Stomach smooth muscle (tissue), 2 donors: Measurements from ENCODE around the gene PVALEF.

Experiments
- H3K27ac ChIP-seq: one replicate; pipeline ENCODE4 v1.7.0; 2013; ENCODE audit warnings: mild to moderate bottlenecking, low read length, inconsistent platforms
- H3K27me3 ChIP-seq, 2 donors: one replicate each; pipeline ENCODE4 v1.7.0; 2013; ENCODE audit warnings: low read length in 2 of 2; ENCODE audit not compliant: insufficient read depth in 2 of 2, control insufficient read depth in 1 of 2
- H3K36me3 ChIP-seq, 2 donors: one replicate each; pipeline ENCODE4 v1.7.0; 2013; ENCODE audit warnings: low read length in 2 of 2; ENCODE audit not compliant: control insufficient read depth in 2 of 2, insufficient read depth in 2 of 2
- H3K4me1 ChIP-seq: one replicate; pipeline ENCODE4 v1.7.0; 2013; ENCODE audit warnings: low read length; ENCODE audit not compliant: control insufficient read depth, insufficient read depth
- H3K4me3 ChIP-seq, 2 donors: one replicate each; pipeline ENCODE4 v1.7.0; 2013; ENCODE audit warnings: low read length in 2 of 2
- H3K9ac ChIP-seq, 2 donors: one replicate each; pipeline ENCODE4 v1.7.0; 2013; ENCODE audit warnings: low read length in 2 of 2, mild to moderate bottlenecking in 1 of 2
- H3K9me3 ChIP-seq, 2 donors: one replicate each; pipeline ENCODE4 v1.7.0; 2013; ENCODE audit warnings: low read length in 2 of 2; ENCODE audit not compliant: control insufficient read depth in 2 of 2
- donor health status: healthy.
- donor health status: Pancreatic carcinoma.

The PVALEF gene

DNA sequence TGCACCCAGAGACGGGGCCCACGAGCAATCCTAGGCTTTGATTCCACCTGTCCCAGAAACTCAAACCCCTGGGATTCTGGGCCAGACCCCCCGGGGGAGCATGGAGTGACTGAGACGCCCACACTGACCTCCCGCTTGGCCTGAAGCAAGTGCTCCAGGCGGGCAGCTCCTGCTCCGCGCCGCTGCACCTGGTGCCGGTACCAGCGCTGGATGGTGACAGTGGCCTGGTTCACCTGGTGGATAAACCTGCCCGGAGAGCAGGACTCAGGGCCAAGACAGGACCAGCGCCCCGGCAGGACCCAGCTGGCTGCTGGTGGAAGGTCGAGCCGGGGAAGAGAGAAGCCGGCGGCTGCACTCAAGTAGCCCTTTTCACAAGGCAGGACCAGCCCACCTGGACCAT, 34.9 kb downstream of the PVALEF start:
- Histone ChIP-seq H3K4me1 (peaks cover 15% of the 10 kb centered on the region), H3K36me3 (no peaks in the 10 kb centered on the region), H3K27me3 (no peaks in the 10 kb centered on the region), H3K4me3 (no peak overlapping the region), H3K27ac (no peak overlapping the region), H3K9me3 (no peaks in the 10 kb centered on the region), H3K9ac (no peak overlapping the region)

GRCh38 chr17:81200695-81201580, 35.6 kb downstream of the PVALEF start:
- no peaks in the 10 kb centered on the region for H3K36me3 ChIP-seq
- no peak overlapping the region for H3K27ac ChIP-seq
- no peaks in the 10 kb centered on the region for H3K9me3 ChIP-seq
- H3K4me1 ChIP-seq = peaks cover 8% of the 10 kb centered on the region
- H3K4me3 ChIP-seq = no peak overlapping the region
- H3K27me3 ChIP-seq = no peaks in the 10 kb centered on the region
- no peak overlapping the region for H3K9ac ChIP-seq

DNA sequence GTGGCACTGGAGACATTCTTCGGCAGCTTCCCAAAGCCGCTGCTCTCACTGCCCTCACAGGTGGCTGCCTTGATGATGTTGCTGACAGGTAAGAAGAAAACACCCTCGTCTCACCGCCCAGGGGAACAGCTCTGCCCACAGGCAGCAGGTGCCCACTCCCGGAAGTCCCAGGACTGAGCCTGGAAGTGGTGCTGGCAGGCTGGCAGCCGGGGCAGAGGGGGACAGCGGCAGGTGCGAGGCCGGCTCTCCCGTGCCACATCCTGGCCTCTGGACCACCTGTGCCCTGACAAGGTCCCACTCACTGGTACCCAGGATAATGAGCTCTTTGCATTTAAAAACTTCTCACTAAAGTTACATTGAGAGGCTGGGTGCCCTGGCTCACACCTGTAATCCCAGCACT, 37.0 kb downstream of the PVALEF start:
- Histone ChIP-seq H3K4me3 (no peak overlapping the region), H3K27ac (no peak overlapping the region), H3K27me3 (no peaks in the 10 kb centered on the region), H3K36me3 (no peaks in the 10 kb centered on the region), H3K9ac (no peak overlapping the region), H3K4me1 (peaks cover 6% of the 10 kb centered on the region), H3K9me3 (no peaks in the 10 kb centered on the region)

- H3K36me3 ChIP-seq = no peaks in the 10 kb centered on the region
- no peaks in the 10 kb centered on the region for H3K27me3 ChIP-seq
- no peak overlapping the region for H3K9ac ChIP-seq
- no peak overlapping the region for H3K27ac ChIP-seq
- no peaks in the 10 kb centered on the region for H3K9me3 ChIP-seq
- no peak overlapping the region for H3K4me3 ChIP-seq
- H3K4me1 ChIP-seq = peaks cover 6% of the 10 kb centered on the region
Observed at GRCh38 chr17:81203136-81203535, 37.8 kb downstream of the PVALEF start.

- no peak overlapping the region for H3K27ac ChIP-seq
- H3K27me3 ChIP-seq = no peaks in the 10 kb centered on the region
- peaks cover under 1% of the 10 kb centered on the region for H3K4me1 ChIP-seq
- H3K36me3 ChIP-seq = no peaks in the 10 kb centered on the region
- no peak overlapping the region for H3K9ac ChIP-seq
- H3K9me3 ChIP-seq = no peaks in the 10 kb centered on the region
- H3K4me3 ChIP-seq = no peak overlapping the region
Observed at GRCh38 chr17:81204578-81204977, 39.3 kb downstream of the PVALEF start.

- H3K27ac ChIP-seq = no peak overlapping the region
- no peaks in the 10 kb centered on the region for H3K4me1 ChIP-seq
- no peak overlapping the region for H3K9ac ChIP-seq
- no peaks in the 10 kb centered on the region for H3K36me3 ChIP-seq
- no peaks in the 10 kb centered on the region for H3K9me3 ChIP-seq
- no peak overlapping the region for H3K4me3 ChIP-seq
- no peaks in the 10 kb centered on the region for H3K27me3 ChIP-seq
Observed at GRCh38 chr17:81206166-81206565, 40.9 kb downstream of the PVALEF start.

GRCh38 chr17:81206657-81207056, 41.4 kb downstream of the PVALEF start:
- no peak overlapping the region for H3K9ac ChIP-seq
- no peak overlapping the region for H3K4me3 ChIP-seq
- no peaks in the 10 kb centered on the region for H3K36me3 ChIP-seq
- no peak overlapping the region for H3K27ac ChIP-seq
- H3K4me1 ChIP-seq = no peaks in the 10 kb centered on the region
- H3K27me3 ChIP-seq = no peaks in the 10 kb centered on the region
- H3K9me3 ChIP-seq = no peaks in the 10 kb centered on the region

GRCh38 chr17:81207610-81208581, 42.6 kb downstream of the PVALEF start:
- H3K27me3 ChIP-seq = no peaks in the 10 kb centered on the region
- H3K9me3 ChIP-seq = no peaks in the 10 kb centered on the region
- H3K4me3 ChIP-seq = no peak overlapping the region
- H3K9ac ChIP-seq = no peak overlapping the region
- no peaks in the 10 kb centered on the region for H3K4me1 ChIP-seq
- no peaks in the 10 kb centered on the region for H3K36me3 ChIP-seq
- no peak overlapping the region for H3K27ac ChIP-seq

DNA sequence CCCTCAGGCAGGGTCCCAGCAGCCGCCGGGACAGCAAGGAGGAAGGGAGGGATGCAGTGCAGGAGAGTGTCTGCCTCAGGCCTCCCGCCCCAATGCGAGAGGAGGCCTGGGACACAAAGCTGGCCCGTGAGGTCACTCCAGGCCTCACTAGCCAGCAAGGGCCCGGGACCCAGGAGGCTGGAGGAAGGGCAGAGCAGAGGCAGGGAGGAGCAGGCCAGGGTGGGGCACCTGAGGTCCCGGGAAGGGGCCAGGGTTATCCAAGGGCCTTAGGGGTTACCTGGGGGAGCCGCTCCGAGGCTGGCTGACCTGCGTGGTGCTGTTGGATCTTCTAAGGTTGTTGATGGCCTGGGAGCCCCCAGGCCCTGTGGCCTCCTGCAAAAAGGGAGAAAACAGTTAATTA, 43.3 kb downstream of the PVALEF start:
- Histone ChIP-seq H3K36me3 (no peaks in the 10 kb centered on the region), H3K9me3 (no peaks in the 10 kb centered on the region), H3K4me1 (no peaks in the 10 kb centered on the region), H3K27me3 (no peaks in the 10 kb centered on the region), H3K27ac (no peak overlapping the region), H3K4me3 (no peak overlapping the region), H3K9ac (no peak overlapping the region)

DNA sequence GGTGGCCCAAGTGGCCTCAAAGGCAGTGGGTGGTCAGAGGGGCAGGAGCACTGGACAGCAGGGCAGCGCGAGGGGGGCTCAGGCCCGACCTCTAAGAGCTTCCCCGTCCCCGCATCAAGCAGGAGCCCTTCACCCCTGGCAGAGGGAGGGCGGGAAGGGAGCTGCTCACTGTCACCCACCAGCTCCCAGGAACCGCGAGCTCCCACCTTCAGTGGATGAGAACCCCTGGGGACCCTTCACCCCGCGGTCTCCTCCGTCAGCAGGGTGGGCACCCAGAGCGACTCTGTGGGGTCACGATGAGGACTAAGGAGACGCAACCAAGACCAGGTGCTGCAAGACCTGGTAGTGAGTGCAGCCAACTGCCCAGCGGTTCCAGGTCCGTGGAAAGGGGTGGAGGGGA, 43.8 kb downstream of the PVALEF start:
- Histone ChIP-seq H3K36me3 (no peaks in the 10 kb centered on the region), H3K9ac (no peak overlapping the region), H3K4me3 (no peak overlapping the region), H3K27me3 (no peaks in the 10 kb centered on the region), H3K27ac (no peak overlapping the region), H3K4me1 (no peaks in the 10 kb centered on the region), H3K9me3 (no peaks in the 10 kb centered on the region)
